Neural cell (in vitro differentiated cells): ENCODE data around the gene COMTD1. TPM values are rescaled to one million over a fixed set of nuclear protein-coding genes. Genes with fewer than 3 reads are reported as not detected.

Source experiments
- H2AFZ ChIP-seq: fragments of 200-600, 300-800 bp; sonication (generic), shearing (Covaris generic); 2 replicates; pipeline ENCODE4 v1.6.0; 2014; ENCODE audit warnings: low read depth, mild to moderate bottlenecking, antibody characterized with exemption, low read length, moderate library complexity
- H3F3A ChIP-seq: fragments of 200-600 bp; shearing (Covaris generic); 2 replicates; pipeline ENCODE4 v1.6.1; 2016; ENCODE audit warnings: mild to moderate bottlenecking, moderate library complexity, mixed read lengths, antibody characterized with exemption, low read length; ENCODE audit not compliant: insufficient read depth, poor library complexity, severe bottlenecking
- H3K27ac ChIP-seq: fragments of 200-600, 300-800 bp; sonication (generic), shearing (Covaris generic); 2 replicates; pipeline ENCODE4 v1.5.1; 2014; ENCODE audit warnings: mild to moderate bottlenecking, low read length, moderate library complexity
- H3K27me3 ChIP-seq: fragments of 300-800, 200-600 bp; sonication (generic), shearing (Covaris generic); 2 replicates; pipeline ENCODE4 v1.6.0; 2014; ENCODE audit warnings: mild to moderate bottlenecking, low read depth, low read length, moderate library complexity; ENCODE audit not compliant: insufficient read depth
- H3K36me3 ChIP-seq: fragments of 300-800, 200-600 bp; sonication (generic), shearing (Covaris generic); 2 replicates; pipeline ENCODE4 v1.5.1; 2014; ENCODE audit warnings: mild to moderate bottlenecking, antibody characterized with exemption, low read length, moderate library complexity; ENCODE audit not compliant: insufficient read depth
- H3K4me2 ChIP-seq: fragments of 300-800, 200-600 bp; sonication (generic), shearing (Covaris generic); 2 replicates; pipeline ENCODE4 v1.6.0; 2014; ENCODE audit warnings: mild to moderate bottlenecking, low read length
- H3K4me3 ChIP-seq: fragments of 300-800, 200-600 bp; sonication (generic), shearing (Covaris generic); 2 replicates; pipeline ENCODE4 v1.5.1; 2014; ENCODE audit warnings: mild to moderate bottlenecking, low read length, moderate library complexity
- H3K79me2 ChIP-seq: fragments of 200-600 bp; shearing (Covaris generic); replicated peaks from 2 replicates; pipeline ENCODE4 v1.6.0; 2014; ENCODE audit warnings: mild to moderate bottlenecking, low read length, moderate library complexity; ENCODE audit not compliant: insufficient read depth
- H3K9ac ChIP-seq: fragments of 300-800, 200-600 bp; sonication (generic), shearing (Covaris generic); 2 replicates; pipeline ENCODE4 v1.6.1; 2016; ENCODE audit warnings: mild to moderate bottlenecking, low read length, mixed read lengths
- H3K9me2 ChIP-seq: fragments of 200-600 bp; shearing (Covaris generic); 2 replicates; pipeline ENCODE4 v1.6.1; 2016; ENCODE audit warnings: mild to moderate bottlenecking, low read length, mixed read lengths; ENCODE audit not compliant: insufficient read depth
- H3K9me3 ChIP-seq: fragments of 200-600, 300-800 bp; sonication (generic), shearing (Covaris generic); 2 replicates; pipeline ENCODE4 v1.6.1; 2016; ENCODE audit warnings: mild to moderate bottlenecking, mixed run types, low read length, moderate library complexity, mixed read lengths
- H4K20me1 ChIP-seq: fragments of 200-600 bp; shearing (Covaris generic); 2 replicates; pipeline ENCODE4 v1.6.1; 2016; ENCODE audit warnings: mild to moderate bottlenecking, mixed run types; ENCODE audit not compliant: insufficient read depth
- CTCF ChIP-seq: fragments of 450-650 bp; IDR thresholded peaks from 2 replicates; pipeline ENCODE4 v1.5.1; 2014; ENCODE audit warnings: antibody characterized with exemption, mild to moderate bottlenecking, moderate library complexity; ENCODE audit not compliant: poor library complexity, severe bottlenecking
- EP300 ChIP-seq: fragments of 450-650 bp; conservative IDR thresholded peaks from 2 replicates; pipeline ENCODE4 v1.6.1; 2014; ENCODE audit warnings: antibody characterized with exemption, mild to moderate bottlenecking, moderate library complexity; ENCODE audit not compliant: poor library complexity, severe bottlenecking
- EZH2 ChIP-seq: fragments of 200-600, 300-800 bp; shearing (Covaris generic), sonication (generic); IDR thresholded peaks from 2 replicates; pipeline ENCODE4 v1.6.1; 2014; ENCODE audit warnings: antibody characterized with exemption, low read length, borderline replicate concordance, mild to moderate bottlenecking; ENCODE audit not compliant: insufficient read depth, poor library complexity, severe bottlenecking
- MXI1 ChIP-seq: fragments of 450-650 bp; conservative IDR thresholded peaks from 2 replicates; pipeline ENCODE4 v1.6.1; 2014; ENCODE audit warnings: antibody characterized with exemption, mild to moderate bottlenecking; ENCODE audit not compliant: poor library complexity, severe bottlenecking
- POLR2AphosphoS5 ChIP-seq: IDR thresholded peaks from 2 replicates; pipeline ENCODE4 v1.6.1; 2012
- RAD21 ChIP-seq: fragments of 450-650 bp; conservative IDR thresholded peaks from 2 replicates; pipeline ENCODE4 v1.6.1; 2014; ENCODE audit warnings: antibody characterized with exemption, mild to moderate bottlenecking, moderate library complexity
- REST ChIP-seq: IDR thresholded peaks from 2 replicates; pipeline ENCODE4 v1.6.1; 2012; ENCODE audit warnings: borderline replicate concordance
- SMC3 ChIP-seq: fragments of 450-650 bp; conservative IDR thresholded peaks from 2 replicates; pipeline ENCODE4 v1.6.1; 2014; ENCODE audit warnings: antibody characterized with exemption, mild to moderate bottlenecking, moderate library complexity; ENCODE audit not compliant: poor library complexity
- TAF1 ChIP-seq: IDR thresholded peaks from 2 replicates; pipeline ENCODE4 v1.6.1; 2012; ENCODE audit warnings: low read depth
- polyA plus RNA-seq: library from polyadenylated mRNA; depleted of rRNA; stranded (reverse); fragments of >200 nt; gene quantifications from 2 replicates; pipeline ENCODE4 v1.2.3, GENCODE V29; 2014

Gene COMTD1
- polyA plus RNA-seq, 1 donor from 2014 or later = 51.4 TPM

- H3K9ac ChIP-seq = no peak overlapping the region
- H3K4me3 ChIP-seq = no peak overlapping the region
- H4K20me1 ChIP-seq = no peaks in the 10 kb centered on the region
- no peaks in the 10 kb centered on the region for H3K9me3 ChIP-seq
- no peak for TF ChIP-seq RAD21
- no peak for TF ChIP-seq MXI1
- no peak for TF ChIP-seq EZH2
- TF ChIP-seq POLR2AphosphoS5 = no peak
- TF ChIP-seq CTCF = no peak
- no peak for TF ChIP-seq EP300
- no peak for TF ChIP-seq REST
- no peak for TF ChIP-seq TAF1
- no peak overlapping the region for H2AFZ ChIP-seq
- no peak overlapping the region for H3K4me2 ChIP-seq
- no peaks in the 10 kb centered on the region for H3K9me2 ChIP-seq
- H3K79me2 ChIP-seq = no peaks in the 10 kb centered on the region
- no peak overlapping the region for H3K27ac ChIP-seq
- no peaks in the 10 kb centered on the region for H3F3A ChIP-seq
- no peaks in the 10 kb centered on the region for H3K36me3 ChIP-seq
- H3K27me3 ChIP-seq = no peaks in the 10 kb centered on the region
Observed at GRCh38 chr10:75266945-75267344, 31.2 kb upstream of the COMTD1 start.

GRCh38 chr10:75265856-75266255 is 30.1 kb upstream of the COMTD1 start:
- Histone ChIP-seq H3K27ac (no peak overlapping the region), H3K9ac (no peak overlapping the region), H2AFZ (no peak overlapping the region)

More at GRCh38 chr10:75265856-75266255, 30.1 kb upstream of the COMTD1 start:
- Histone ChIP-seq H4K20me1 (no peaks in the 10 kb centered on the region), H3K36me3 (no peaks in the 10 kb centered on the region), H3F3A (no peaks in the 10 kb centered on the region), H3K9me3 (no peaks in the 10 kb centered on the region), H3K27me3 (no peaks in the 10 kb centered on the region), H3K9me2 (no peaks in the 10 kb centered on the region), H3K79me2 (no peaks in the 10 kb centered on the region), H3K4me3 (no peak overlapping the region), H3K4me2 (no peak overlapping the region)
- TF ChIP-seq TAF1 = no peak
- no peak for TF ChIP-seq MXI1
- TF ChIP-seq REST = no peak
- TF ChIP-seq EZH2 = no peak
- TF ChIP-seq SMC3 = no peak
- TF ChIP-seq RAD21 = no peak
- no peak for TF ChIP-seq CTCF
- no peak for TF ChIP-seq EP300
- TF ChIP-seq POLR2AphosphoS5 = no peak
